H9 (cell line): Measurements from ENCODE around the gene CSAD. TPM values are rescaled to one million over a fixed set of nuclear protein-coding genes. Genes with fewer than 3 reads are reported as not detected.

Experiments
- DNase-seq: peaks from one replicate; pipeline ENCODE4 v3.0.0-alpha.2; 2017
- H2AFZ ChIP-seq: one replicate; pipeline ENCODE4 v1.6.1; 2013; ENCODE audit warnings: mild to moderate bottlenecking, low read length, control low read depth, moderate library complexity
- H2AK5ac ChIP-seq: 2 replicates; pipeline ENCODE4 v1.6.1; 2013; ENCODE audit warnings: low read length, control low read depth, mixed read lengths; ENCODE audit not compliant: insufficient read length
- H2BK120ac ChIP-seq: one replicate; pipeline ENCODE4 v1.6.1; 2013; ENCODE audit warnings: low read depth, mild to moderate bottlenecking, low read length, control low read depth, inconsistent platforms; ENCODE audit not compliant: poor library complexity, severe bottlenecking
- H2BK12ac ChIP-seq: 2 replicates; pipeline ENCODE4 v1.6.1; 2013; ENCODE audit warnings: low read length, control low read depth, mixed read lengths, low read depth; ENCODE audit not compliant: insufficient read length
- H2BK15ac ChIP-seq: 2 replicates; pipeline ENCODE4 v1.6.1; 2013; ENCODE audit warnings: low read depth, low read length, control low read depth
- H2BK20ac ChIP-seq: one replicate; pipeline ENCODE4 v1.6.1; 2013; ENCODE audit warnings: low read depth, mild to moderate bottlenecking, low read length, control low read depth, inconsistent platforms; ENCODE audit not compliant: poor library complexity, severe bottlenecking
- H2BK5ac ChIP-seq: 2 replicates; pipeline ENCODE4 v1.6.1; 2013; ENCODE audit warnings: low read length, control low read depth, mixed read lengths; ENCODE audit not compliant: insufficient read length
- H3K14ac ChIP-seq: 2 replicates; pipeline ENCODE4 v1.6.1; 2013; ENCODE audit warnings: low read length, control low read depth; ENCODE audit not compliant: insufficient read depth
- H3K18ac ChIP-seq: 2 replicates; pipeline ENCODE4 v1.6.1; 2013; ENCODE audit warnings: low read depth, mild to moderate bottlenecking, mixed read lengths, low read length, control low read depth; ENCODE audit not compliant: insufficient read length
- H3K23ac ChIP-seq: 2 replicates; pipeline ENCODE4 v1.6.1; 2013; ENCODE audit warnings: low read length, control low read depth, mixed read lengths, low read depth; ENCODE audit not compliant: insufficient read length
- H3K23me2 ChIP-seq: 2 replicates; pipeline ENCODE4 v1.6.1; 2013; ENCODE audit warnings: low read depth, mild to moderate bottlenecking, mixed read lengths, low read length, control low read depth; ENCODE audit not compliant: insufficient read length, poor library complexity, severe bottlenecking
- H3K27ac ChIP-seq: 2 replicates; pipeline ENCODE4 v1.5.1; 2013; ENCODE audit warnings: low read length, control low read depth, mixed read lengths, low read depth; ENCODE audit not compliant: insufficient read length
- H3K27me3 ChIP-seq: 2 replicates; pipeline ENCODE4 v1.6.1; 2013; ENCODE audit warnings: low read length, control low read depth, inconsistent platforms; ENCODE audit not compliant: insufficient read depth
- H3K4ac ChIP-seq: 2 replicates; pipeline ENCODE4 v1.6.1; 2013; ENCODE audit warnings: low read depth, mild to moderate bottlenecking, control low read depth, inconsistent platforms, low read length, moderate library complexity
- H3K4me1 ChIP-seq: 2 replicates; pipeline ENCODE4 v1.6.1; 2013; ENCODE audit warnings: low read length, control low read depth, inconsistent platforms; ENCODE audit not compliant: insufficient read depth
- H3K4me2 ChIP-seq: 2 replicates; pipeline ENCODE4 v1.6.1; 2013; ENCODE audit warnings: low read length, control low read depth, mixed read lengths; ENCODE audit not compliant: insufficient read length, insufficient read depth
- H3K56ac ChIP-seq: 2 replicates; pipeline ENCODE4 v1.6.1; 2013; ENCODE audit warnings: low read depth, mild to moderate bottlenecking, mixed read lengths, low read length, control low read depth; ENCODE audit not compliant: insufficient read length
- H3K79me1 ChIP-seq: 2 replicates; pipeline ENCODE4 v1.6.1; 2013; ENCODE audit warnings: low read depth, mild to moderate bottlenecking, moderate library complexity, low read length, control low read depth, inconsistent platforms; ENCODE audit not compliant: insufficient read depth, poor library complexity, severe bottlenecking
- H3K79me2 ChIP-seq: 2 replicates; pipeline ENCODE4 v1.6.1; 2013; ENCODE audit warnings: low read length, control low read depth, inconsistent platforms; ENCODE audit not compliant: insufficient read depth
- H3K9ac ChIP-seq: 2 replicates; pipeline ENCODE4 v1.6.1; 2013; ENCODE audit warnings: low read length, control low read depth, mixed read lengths; ENCODE audit not compliant: insufficient read length; ENCODE audit errors: extremely low read depth
- H3K9me3 ChIP-seq: one replicate; pipeline ENCODE4 v1.6.1; 2013; ENCODE audit warnings: low read depth, low read length, inconsistent platforms; ENCODE audit not compliant: control insufficient read depth
- H3T11ph ChIP-seq: one replicate; pipeline ENCODE4 v1.6.1; 2013; ENCODE audit warnings: mild to moderate bottlenecking, low read length, control low read depth, inconsistent platforms
- H4K20me1 ChIP-seq: one replicate; pipeline ENCODE4 v1.6.1; 2013; ENCODE audit not compliant: control insufficient read depth, insufficient read length, insufficient read depth
- H4K5ac ChIP-seq: 2 replicates; pipeline ENCODE4 v1.6.1; 2013; ENCODE audit warnings: low read depth, mild to moderate bottlenecking, mixed read lengths, low read length, control low read depth; ENCODE audit not compliant: insufficient read length
- H4K8ac ChIP-seq: replicated peaks from 2 replicates; pipeline ENCODE4 v1.6.1; 2013; ENCODE audit warnings: low read length, control low read depth, mixed read lengths, low read depth; ENCODE audit not compliant: insufficient read length
- H4K91ac ChIP-seq: 2 replicates; pipeline ENCODE4 v1.6.1; 2013; ENCODE audit warnings: low read depth, mild to moderate bottlenecking, moderate library complexity, mixed read lengths, low read length, control low read depth; ENCODE audit not compliant: insufficient read length
- H3K27ac Mint-ChIP-seq, 3 experiments: 2 replicates in 2 of 3; 3 replicates in 1 of 3; pipeline ENCODE4 v1.8.0; 2020 to 2021; ENCODE audit warnings: mixed read lengths in 3 of 3, mild to moderate bottlenecking in 1 of 3, moderate library complexity in 1 of 3
- H3K27me3 Mint-ChIP-seq: 2 replicates; pipeline ENCODE4 v1.8.0; 2021; ENCODE audit warnings: low read depth, mild to moderate bottlenecking, moderate library complexity, mixed read lengths
- H3K36me3 Mint-ChIP-seq, 3 experiments: 2 replicates in 2 of 3; 3 replicates in 1 of 3; pipeline ENCODE4 v1.8.0; 2020 to 2021; ENCODE audit warnings: low read depth in 3 of 3, mixed read lengths in 3 of 3; ENCODE audit not compliant: insufficient read depth in 1 of 3
- H3K4me1 Mint-ChIP-seq, 2 experiments: 2 replicates each; pipeline ENCODE4 v1.8.0; 2020; ENCODE audit warnings: mixed read lengths in 2 of 2
- H3K4me3 Mint-ChIP-seq, 2 experiments: 2 replicates in 1 of 2; 3 replicates in 1 of 2; pipeline ENCODE4 v1.8.0; 2020 to 2021; ENCODE audit warnings: mild to moderate bottlenecking in 2 of 2, mixed read lengths in 2 of 2, moderate library complexity in 1 of 2
- H3K9me3 Mint-ChIP-seq, 2 experiments: 2 replicates in 1 of 2; 3 replicates in 1 of 2; pipeline ENCODE4 v1.8.0; 2020; ENCODE audit warnings: mild to moderate bottlenecking in 2 of 2, mixed read lengths in 2 of 2, moderate library complexity in 1 of 2
- CTCF ChIP-seq: fragments of 200-600 bp; sonication (generic); conservative IDR thresholded peaks from 3 replicates; pipeline ENCODE4 v1.8.0; 2021; ENCODE audit warnings: antibody characterized with exemption, mild to moderate bottlenecking
- WGBS: extraction: QIAGEN DNeasy Blood & Tissue Kit; methylation state at CpG from one replicate; pipeline ENCODE4 v1.1.7; 2013; ENCODE audit warnings: missing lambda C conversion rate, low lambda C conversion rate, mixed read lengths; ENCODE audit not compliant: insufficient read length; ENCODE audit errors: extremely low coverage; 5-methylcytosine and 5-hydroxymethylcytosine counted together
- total RNA-seq: library from RNA; stranded (reverse); gene quantifications from 2 replicates; pipeline ENCODE4 v1.2.1, GENCODE V29; 2021

The CSAD gene
- total RNA-seq, 1 experiment from 2014 or later = 7.4 TPM

GRCh38 chr12:53133722-53134121 is 47.0 kb downstream of the CSAD start:
- no peak overlapping the region for H2BK12ac ChIP-seq
- H3K14ac ChIP-seq = no peak overlapping the region
- H2AK5ac ChIP-seq = no peak overlapping the region
- no peaks in the 10 kb centered on the region for H3K23me2 ChIP-seq
- H3K4me2 ChIP-seq = no peak overlapping the region
- no peak overlapping the region for H2BK15ac ChIP-seq
- H2BK20ac ChIP-seq = no peak overlapping the region
- Mint-ChIP-seq H3K4me3 (no peak overlapping the region), H3K36me3 (peaks cover 0 to under 1% (median 0%) of the 10 kb centered on the region in 3 experiments; a peak in 2 of 7 replicates), H3K27me3 (peaks cover 33% of the 10 kb centered on the region), H3K4me1 (no peaks in the 10 kb centered on the region), H3K27ac (no peak overlapping the region), H3K9me3 (peaks cover 12% of the 10 kb centered on the region in 2 experiments)
- no peaks in the 10 kb centered on the region for H3K79me2 ChIP-seq
- no peaks in the 10 kb centered on the region for H3K4me1 ChIP-seq
- peaks cover 1% of the 10 kb centered on the region for H3K9me3 ChIP-seq
- H3K9ac ChIP-seq = no peak overlapping the region
- no peak overlapping the region for H2BK120ac ChIP-seq
- no peaks in the 10 kb centered on the region for H3K79me1 ChIP-seq
- no CpG with 5 or more reads among the region's 3 CpGs for WGBS
- no peak overlapping the region for H2AFZ ChIP-seq
- H3K27ac ChIP-seq = no peak overlapping the region
- no peak overlapping the region for H3T11ph ChIP-seq
- no peak overlapping the region for H3K56ac ChIP-seq
- no peak overlapping the region for H2BK5ac ChIP-seq
- no peak for TF ChIP-seq CTCF
- no peaks in the 10 kb centered on the region for H4K20me1 ChIP-seq
- H3K27me3 ChIP-seq = no peaks in the 10 kb centered on the region
- no peak overlapping the region for H4K5ac ChIP-seq
- no peak overlapping the region for H4K8ac ChIP-seq
- no peak overlapping the region for H4K91ac ChIP-seq
- DNase-seq = no peak
- no peak overlapping the region for H3K23ac ChIP-seq
- no peak overlapping the region for H3K18ac ChIP-seq
- H3K4ac ChIP-seq = no peak overlapping the region
